Common myeloid progenitor, CD34-positive (primary cell): ENCODE results near the gene MYEF2.

ENCODE experiments used
- CTCF ChIA-PET: fragments of 350-600 bp; sonication (Branson Sonifier 250); formaldehyde crosslinking; loops from one replicate; lab custom pipeline; 2021; ENCODE audit warnings: antibody characterized with exemption; lab: Charles Lee
- POLR2A ChIA-PET: fragments of 350-600 bp; sonication (Branson Sonifier 250); formaldehyde crosslinking; loops from one replicate; lab custom pipeline; 2021; ENCODE audit warnings: antibody characterized with exemption; lab: Charles Lee
- DNase-seq, 3 donors: peaks; one replicate each; pipeline versions ENCODE4 v3.0.0 to v3.0.0-alpha.2; 2013
- H3K27ac ChIP-seq, 2 experiments: 1 replicate in 1 of 2; 2 replicates in 1 of 2; pipeline ENCODE4 v1.7.0; 2013; ENCODE audit warnings: inconsistent platforms in 2 of 2, low read length in 2 of 2, mild to moderate bottlenecking in 2 of 2, low read depth in 1 of 2, moderate library complexity in 1 of 2; ENCODE audit not compliant: severe bottlenecking in 2 of 2, insufficient read depth in 1 of 2, poor library complexity in 1 of 2
- H3K27me3 ChIP-seq, 5 experiments: replicated peaks in 2 of 5; 1 replicate in 3 of 5; 2 replicates in 2 of 5; pipeline versions ENCODE4 v1.6.1 to v1.7.0; 2013; ENCODE audit warnings: low read length in 4 of 5, mild to moderate bottlenecking in 2 of 5, moderate library complexity in 2 of 5, inconsistent platforms in 1 of 5; ENCODE audit not compliant: insufficient read depth in 5 of 5, control insufficient read depth in 4 of 5
- H3K36me3 ChIP-seq, 4 experiments: 1 replicate in 2 of 4; 2 replicates in 2 of 4; pipeline versions ENCODE4 v1.6.1 to v1.7.0; 2013; ENCODE audit warnings: low read length in 3 of 4, control low read depth in 1 of 4, mild to moderate bottlenecking in 1 of 4; ENCODE audit not compliant: control insufficient read depth in 4 of 4, insufficient read depth in 4 of 4
- H3K4me1 ChIP-seq, 4 experiments: 1 replicate in 3 of 4; 2 replicates in 1 of 4; pipeline versions ENCODE4 v1.6.1 to v1.7.1; 2013; ENCODE audit warnings: low read length in 3 of 4, mild to moderate bottlenecking in 3 of 4, control low read depth in 1 of 4, inconsistent platforms in 1 of 4, moderate library complexity in 1 of 4; ENCODE audit not compliant: control insufficient read depth in 4 of 4, insufficient read depth in 4 of 4; ENCODE audit errors: control extremely low read depth in 1 of 4
- H3K4me3 ChIP-seq, 7 experiments: 1 replicate in 4 of 7; 2 replicates in 3 of 7; pipeline versions ENCODE4 v1.5.1 to v1.7.0; 2013; ENCODE audit warnings: mild to moderate bottlenecking in 7 of 7, low read length in 6 of 7, moderate library complexity in 6 of 7, inconsistent platforms in 2 of 7, low read depth in 2 of 7, control low read depth in 1 of 7; ENCODE audit not compliant: insufficient read depth in 4 of 7, control insufficient read depth in 1 of 7; ENCODE audit errors: extremely low read depth in 1 of 7
- H3K9me3 ChIP-seq, 5 experiments: 1 replicate in 4 of 5; 2 replicates in 1 of 5; pipeline versions ENCODE4 v1.6.1 to v1.7.1; 2013; ENCODE audit warnings: low read length in 4 of 5, mild to moderate bottlenecking in 2 of 5, inconsistent platforms in 1 of 5, low read depth in 1 of 5, moderate library complexity in 1 of 5; ENCODE audit not compliant: control insufficient read depth in 4 of 5, insufficient read depth in 2 of 5; ENCODE audit errors: control extremely low read depth in 1 of 5
- WGBS: methylation state at CpG from one replicate; pipeline ENCODE4 v1.1.5; 2013; ENCODE audit not compliant: insufficient coverage; 5-methylcytosine and 5-hydroxymethylcytosine counted together

MYEF2 gene

GRCh38 chr15:48121849-48122248 lies 56.2 kb downstream of the MYEF2 start:
- DNase-seq: no peak
- H3K4me3 ChIP-seq: no peak overlapping the region
- ChIA-PET CTCF (no interaction called here), POLR2A (no interaction called here)
- H3K27ac ChIP-seq: no peak overlapping the region
- WGBS: 100% methylated on average over 3 of the region's 8 CpGs
- H3K27me3 ChIP-seq: peaks cover 3 to 20% (median 5%) of the 10 kb centered on the region in 5 experiments
- H3K4me1 ChIP-seq: no peaks in the 10 kb centered on the region
- H3K36me3 ChIP-seq: no peaks in the 10 kb centered on the region
- H3K9me3 ChIP-seq: no peaks in the 10 kb centered on the region

GRCh38 chr15:48120745-48121144 lies 57.4 kb downstream of the MYEF2 start, which contains the start of gene SLC24A5:
TSS of gene SLC24A5 (plus strand) at chr15:48120990. CDS start at chr15:48121045, 55 bp downstream.
- CTCF ChIA-PET: no interaction called here
- no peak within 1 kb of the TSS for H3K4me3 ChIP-seq
- no peak for DNase-seq
- H3K9me3 ChIP-seq: no peaks in the 10 kb centered on the region
- POLR2A ChIA-PET: no interaction called here
- 93% methylated on average over 4 of the region's 6 CpGs for WGBS
- no peaks in the 10 kb centered on the region for H3K4me1 ChIP-seq
- no peak within 1 kb of the TSS for H3K27ac ChIP-seq
- H3K36me3 ChIP-seq: no peaks in the 10 kb centered on the region
- H3K27me3 ChIP-seq: peaks cover 3 to 21% (median 7%) of the 10 kb centered on the region in 5 experiments

- no peak overlapping the region for H3K27ac ChIP-seq
- no peak overlapping the region for H3K4me3 ChIP-seq
- H3K27me3 ChIP-seq: peaks cover 3 to 20% (median 9%) of the 10 kb centered on the region in 5 experiments
- POLR2A ChIA-PET: no interaction called here
- DNase-seq: no peak
- CTCF ChIA-PET: no interaction called here
- no peaks in the 10 kb centered on the region for H3K36me3 ChIP-seq
- H3K9me3 ChIP-seq: no peaks in the 10 kb centered on the region
- WGBS: no CpG with 5 or more reads among the region's 5 CpGs
- H3K4me1 ChIP-seq: no peaks in the 10 kb centered on the region
These were observed 58.8 kb downstream of the MYEF2 start for GRCh38 chr15:48119277-48119676.

GRCh38 chr15:48112242-48112641 lies 65.9 kb downstream of the MYEF2 start:
- POLR2A ChIA-PET: no interaction called here
- Histone ChIP-seq H3K9me3 (no peaks in the 10 kb centered on the region), H3K36me3 (no peaks in the 10 kb centered on the region), H3K4me3 (no peak overlapping the region), H3K27me3 (peaks cover 0 to 14% (median 9%) of the 10 kb centered on the region in 5 experiments), H3K4me1 (no peaks in the 10 kb centered on the region), H3K27ac (no peak overlapping the region)
- 60% methylated on average over 5 of the region's 6 CpGs for WGBS
- peak; percentile 9 to 33 (median 15) for DNase-seq
- CTCF ChIA-PET: interaction anchor here (0.9 to 3.2 kb wide), 3 partner anchors 117 to 176 kb away, joined by 3 to 14 read pairs (median 3); no protein-coding TSS in a partner anchor

GRCh38 chr15:48109856-48110531 lies 68.1 kb downstream of the MYEF2 start:
- DNase-seq: no peak
- ChIA-PET POLR2A (no interaction called here), CTCF (interaction anchor here (3.2 kb wide), 1 partner anchor 175 kb away, joined by 14 read pairs; no protein-coding TSS in a partner anchor)
- H3K27me3 ChIP-seq: peaks cover 3 to 18% (median 12%) of the 10 kb centered on the region in 5 experiments
- no peaks in the 10 kb centered on the region for H3K36me3 ChIP-seq
- no peak overlapping the region for H3K27ac ChIP-seq
- H3K4me1 ChIP-seq: no peaks in the 10 kb centered on the region
- H3K9me3 ChIP-seq: no peaks in the 10 kb centered on the region
- 100% methylated on average over 3 of the region's 5 CpGs for WGBS
- no peak overlapping the region for H3K4me3 ChIP-seq

GRCh38 chr15:48109212-48109611 lies 68.9 kb downstream of the MYEF2 start:
- DNase-seq: no peak
- H3K36me3 ChIP-seq: no peaks in the 10 kb centered on the region
- ChIA-PET POLR2A (no interaction called here), CTCF (no interaction called here)
- WGBS: 94% methylated on average over 2 of the region's 4 CpGs
- H3K27ac ChIP-seq: no peak overlapping the region
- H3K4me3 ChIP-seq: no peak overlapping the region
- H3K9me3 ChIP-seq: no peaks in the 10 kb centered on the region
- no peaks in the 10 kb centered on the region for H3K4me1 ChIP-seq
- peaks cover 3 to 20% (median 12%) of the 10 kb centered on the region in 5 experiments for H3K27me3 ChIP-seq

GRCh38 chr15:48105936-48106335 lies 72.2 kb downstream of the MYEF2 start:
- DNase-seq: no peak
- Histone ChIP-seq H3K36me3 (no peaks in the 10 kb centered on the region), H3K9me3 (no peaks in the 10 kb centered on the region), H3K27ac (no peak overlapping the region), H3K4me1 (no peaks in the 10 kb centered on the region), H3K4me3 (no peak overlapping the region), H3K27me3 (peaks cover 3 to 18% (median 15%) of the 10 kb centered on the region in 5 experiments)
- POLR2A ChIA-PET: no interaction called here
- CTCF ChIA-PET: interaction anchor here (1.1 kb wide), 1 partner anchor 10 kb away, joined by 3 read pairs; no protein-coding TSS in a partner anchor
- WGBS: 25% methylated on average over 1 of the region's 2 CpGs
